Hematopoietic multipotent progenitor cell treated with erythropoietin and hydrocortisone succinate and interleukin-3 and kit ligand, for 17 days (in vitro differentiated cells): ENCODE data around the gene KLF8.

Experiments
- DNase-seq: peaks from one replicate; pipeline ENCODE4 v3.0.0-alpha.2; 2015; ENCODE audit warnings: low spot score

Gene KLF8

GRCh38 chrX:56310581-56310980 is 78.4 kb downstream of the KLF8 start:
- no peak for DNase-seq

- no peak for DNase-seq
These were observed 81.2 kb downstream of the KLF8 start for GRCh38 chrX:56313308-56313707.

GRCh38 chrX:56314334-56314733 is 82.2 kb downstream of the KLF8 start:
- DNase-seq: no peak

GRCh38 chrX:56318076-56318475 is 85.9 kb downstream of the KLF8 start:
- no peak for DNase-seq

GRCh38 chrX:56319165-56319564 is 87.0 kb downstream of the KLF8 start:
- no peak for DNase-seq
